ENCODE results near the gene HSPA12B. TPM values are rescaled to one million over a fixed set of nuclear protein-coding genes. Genes with fewer than 3 reads are reported as not detected.

The HSPA12B gene
- total and polyA plus RNA-seq, 3 experiments from 2014 or later, result not detected

- Mint-ChIP-seq H3K27me3 (peaks cover 4 to 36% of the 10 kb centered on the region in 2 donors), H3K9me3 (no peaks in the 10 kb centered on the region), H3K36me3 (peaks cover 0 to under 1% (median 0%) of the 10 kb centered on the region in 3 donors), H3K27ac (no peak overlapping the region), H3K4me1 (peaks cover 17 to 28% (median 18%) of the 10 kb centered on the region in 3 donors), H3K4me3 (no peak overlapping the region)
- no peaks in the 10 kb centered on the region for H3K27me3 ChIP-seq (ENCODE audit: insufficient read depth, low read length, poor library complexity, severe bottlenecking)
- H3K36me3 ChIP-seq (ENCODE audit: insufficient read depth, low read length), result no peaks in the 10 kb centered on the region
- ChIA-PET POLR2A (interaction anchor here (0.5 kb wide), 1 partner anchor 106 kb away, joined by 3 read pairs; no protein-coding TSS in a partner anchor), CTCF (interaction anchor here (1.1 to 1.3 kb wide), 2 partner anchors 9 to 12 kb away, joined by 3 read pairs; no protein-coding TSS in a partner anchor)
- no peak for DNase-seq
- no peak overlapping the region for H3K27ac ChIP-seq (ENCODE audit: low read depth, low read length)
- peaks cover 5% of the 10 kb centered on the region for H3K4me1 ChIP-seq (ENCODE audit: insufficient read depth, low read length)
- H3K9me3 ChIP-seq (ENCODE audit: low read length), result no peaks in the 10 kb centered on the region
- H3K4me3 ChIP-seq (ENCODE audit: low read length), result no peak overlapping the region
These were observed 15.6 kb downstream of the HSPA12B start for GRCh38 chr20:3748073-3748472.

- Mint-ChIP-seq H3K36me3 (peaks cover 0 to 3% (median 0%) of the 10 kb centered on the region in 3 donors), H3K27me3 (peaks cover 4 to 35% of the 10 kb centered on the region in 2 donors), H3K4me3 (no peak overlapping the region), H3K9me3 (no peaks in the 10 kb centered on the region), H3K4me1 (peaks cover 17 to 29% (median 19%) of the 10 kb centered on the region in 3 donors), H3K27ac (no peak overlapping the region)
- Histone ChIP-seq H3K9me3 (ENCODE audit: low read length) (no peaks in the 10 kb centered on the region), H3K36me3 (ENCODE audit: insufficient read depth, low read length) (no peaks in the 10 kb centered on the region), H3K27ac (ENCODE audit: low read depth, low read length) (no peak overlapping the region), H3K27me3 (ENCODE audit: insufficient read depth, low read length, poor library complexity, severe bottlenecking) (no peaks in the 10 kb centered on the region), H3K4me1 (ENCODE audit: insufficient read depth, low read length) (peaks cover 5% of the 10 kb centered on the region), H3K4me3 (ENCODE audit: low read length) (no peak overlapping the region)
- DNase-seq, result peak in 1 of 5 donors; percentile 28
- POLR2A ChIA-PET, result no interaction called here
- CTCF ChIA-PET, result interaction anchor here (1.1 to 1.3 kb wide), 3 partner anchors 8 to 29 kb away, joined by 3 read pairs; no protein-coding TSS in a partner anchor
These were observed 16.7 kb downstream of the HSPA12B start for GRCh38 chr20:3749087-3749688.

GRCh38 chr20:3749689-3750531 lies 17.4 kb downstream of the HSPA12B start:
- Mint-ChIP-seq H3K27me3 (peaks cover 4 to 28% of the 10 kb centered on the region in 2 donors), H3K4me3 (no peak overlapping the region), H3K27ac (no peak overlapping the region), H3K36me3 (peaks cover 0 to 5% (median 0%) of the 10 kb centered on the region in 3 donors), H3K4me1 (peaks cover 10 to 22% (median 13%) of the 10 kb centered on the region in 3 donors), H3K9me3 (no peaks in the 10 kb centered on the region)
- ChIA-PET CTCF (interaction anchor here (1.1 to 1.5 kb wide), 4 partner anchors 15 to 105 kb away, joined by 3 to 5 read pairs (median 3); no protein-coding TSS in a partner anchor), POLR2A (no interaction called here)
- H3K9me3 ChIP-seq (ENCODE audit: low read length), result no peaks in the 10 kb centered on the region
- no peaks in the 10 kb centered on the region for H3K36me3 ChIP-seq (ENCODE audit: insufficient read depth, low read length)
- no peak overlapping the region for H3K27ac ChIP-seq (ENCODE audit: low read depth, low read length)
- H3K4me1 ChIP-seq (ENCODE audit: insufficient read depth, low read length), result no peaks in the 10 kb centered on the region
- H3K4me3 ChIP-seq (ENCODE audit: low read length), result no peak overlapping the region
- H3K27me3 ChIP-seq (ENCODE audit: insufficient read depth, low read length, poor library complexity, severe bottlenecking), result no peaks in the 10 kb centered on the region
- peak in 3 of 5 donors; percentile 12 to 35 (median 13) for DNase-seq

GRCh38 chr20:3751305-3751674 lies 18.8 kb downstream of the HSPA12B start:
- Mint-ChIP-seq H3K4me3 (peak overlapping the region in 2 of 7 donors; percentile 39 to 61), H3K27ac (no peak overlapping the region), H3K27me3 (peaks cover 4 to 18% of the 10 kb centered on the region in 2 donors), H3K4me1 (peaks cover 6 to 18% (median 11%) of the 10 kb centered on the region in 3 donors), H3K9me3 (no peaks in the 10 kb centered on the region), H3K36me3 (peaks cover 0 to 10% (median 2%) of the 10 kb centered on the region in 3 donors)
- POLR2A ChIA-PET, result no interaction called here
- H3K36me3 ChIP-seq (ENCODE audit: insufficient read depth, low read length), result no peaks in the 10 kb centered on the region
- no peak overlapping the region for H3K27ac ChIP-seq (ENCODE audit: low read depth, low read length)
- no peaks in the 10 kb centered on the region for H3K9me3 ChIP-seq (ENCODE audit: low read length)
- H3K4me1 ChIP-seq (ENCODE audit: insufficient read depth, low read length), result no peaks in the 10 kb centered on the region
- CTCF ChIA-PET, result interaction anchor here (0.8 to 2.2 kb wide), 6 partner anchors 16 to 334 kb away, joined by 3 to 7 read pairs (median 4); partner anchors contain the start of genes ADISSP and AP5S1
- no peak for DNase-seq
- H3K27me3 ChIP-seq (ENCODE audit: insufficient read depth, low read length, poor library complexity, severe bottlenecking), result no peaks in the 10 kb centered on the region
- H3K4me3 ChIP-seq (ENCODE audit: low read length), result no peak overlapping the region

GRCh38 chr20:3751675-3752385 lies 19.3 kb downstream of the HSPA12B start:
- H3K27me3 ChIP-seq (ENCODE audit: insufficient read depth, low read length, poor library complexity, severe bottlenecking), result no peaks in the 10 kb centered on the region
- H3K27ac ChIP-seq (ENCODE audit: low read depth, low read length), result no peak overlapping the region
- peak overlapping the region in 5 of 7 donors; percentile 26 to 80 (median 73) for H3K4me3 Mint-ChIP-seq
- H3K36me3 ChIP-seq (ENCODE audit: insufficient read depth, low read length), result no peaks in the 10 kb centered on the region
- peak; percentile 35 to 61 (median 49) for DNase-seq
- peaks cover 4 to 14% of the 10 kb centered on the region in 2 donors for H3K27me3 Mint-ChIP-seq
- no peaks in the 10 kb centered on the region for H3K9me3 Mint-ChIP-seq
- ChIA-PET CTCF (interaction anchor here (0.8 to 2.2 kb wide), 7 partner anchors 16 to 334 kb away, joined by 3 to 14 read pairs (median 5); partner anchors contain the start of genes ADISSP, AP5S1 and CENPB), POLR2A (no interaction called here)
- peaks cover 0 to 12% (median 3%) of the 10 kb centered on the region in 3 donors for H3K36me3 Mint-ChIP-seq
- peak overlapping the region in 2 of 8 donors; percentile 78 to 88 for H3K27ac Mint-ChIP-seq
- H3K4me1 ChIP-seq (ENCODE audit: insufficient read depth, low read length), result no peaks in the 10 kb centered on the region
- H3K9me3 ChIP-seq (ENCODE audit: low read length), result no peaks in the 10 kb centered on the region
- no peak overlapping the region for H3K4me3 ChIP-seq (ENCODE audit: low read length)
- peaks cover 6 to 18% (median 11%) of the 10 kb centered on the region in 3 donors for H3K4me1 Mint-ChIP-seq

- POLR2A ChIA-PET, result no interaction called here
- H3K27ac Mint-ChIP-seq, result peak overlapping the region in 3 of 8 donors; percentile 74 to 88 (median 78)
These were observed 19.9 kb downstream of the HSPA12B start for GRCh38 chr20:3752386-3752759.

GRCh38 chr20:3753098-3753497 lies 20.6 kb downstream of the HSPA12B start:
- no peak overlapping the region for H3K4me3 ChIP-seq (ENCODE audit: low read length)
- ChIA-PET POLR2A (interaction anchor here (0.5 to 0.9 kb wide), 2 partner anchors 36 to 331 kb away, joined by 3 to 4 read pairs; no protein-coding TSS in a partner anchor), CTCF (interaction anchor here (0.7 to 2.2 kb wide), 14 partner anchors 8 to 340 kb away, joined by 3 to 14 read pairs (median 4); partner anchors contain the start of genes ADISSP, AP5S1 and CENPB)
- no peaks in the 10 kb centered on the region for H3K27me3 ChIP-seq (ENCODE audit: insufficient read depth, low read length, poor library complexity, severe bottlenecking)
- Mint-ChIP-seq H3K27me3 (peaks cover 0 to 4% of the 10 kb centered on the region in 2 donors), H3K4me3 (no peak overlapping the region), H3K4me1 (peaks cover 6 to 18% (median 11%) of the 10 kb centered on the region in 3 donors), H3K9me3 (no peaks in the 10 kb centered on the region), H3K27ac (peak overlapping the region in 2 of 8 donors; percentile 4 to 66), H3K36me3 (peaks cover 0 to 19% (median 5%) of the 10 kb centered on the region in 3 donors)
- DNase-seq, result peak; percentile 42 to 65 (median 46)
- H3K36me3 ChIP-seq (ENCODE audit: insufficient read depth, low read length), result no peaks in the 10 kb centered on the region
- H3K9me3 ChIP-seq (ENCODE audit: low read length), result no peaks in the 10 kb centered on the region
- H3K27ac ChIP-seq (ENCODE audit: low read depth, low read length), result no peak overlapping the region
- H3K4me1 ChIP-seq (ENCODE audit: insufficient read depth, low read length), result no peaks in the 10 kb centered on the region

More at GRCh38 chr20:3752386-3752759, 19.9 kb downstream of the HSPA12B start:
- CTCF ChIA-PET, result interaction anchor here (0.7 to 2.2 kb wide), 12 partner anchors 8 to 341 kb away, joined by 3 to 14 read pairs (median 4); partner anchors contain the start of genes ADISSP and CENPB
- Mint-ChIP-seq H3K4me3 (peak overlapping the region in 6 of 7 donors; percentile 26 to 80 (median 65)), H3K27me3 (peaks cover 4 to 9% of the 10 kb centered on the region in 2 donors), H3K9me3 (no peaks in the 10 kb centered on the region), H3K4me1 (peaks cover 6 to 18% (median 11%) of the 10 kb centered on the region in 3 donors), H3K36me3 (peaks cover 0 to 14% (median 3%) of the 10 kb centered on the region in 3 donors)
- no peak for DNase-seq
- Histone ChIP-seq H3K36me3 (ENCODE audit: insufficient read depth, low read length) (no peaks in the 10 kb centered on the region), H3K9me3 (ENCODE audit: low read length) (no peaks in the 10 kb centered on the region), H3K4me3 (ENCODE audit: low read length) (no peak overlapping the region), H3K27me3 (ENCODE audit: insufficient read depth, low read length, poor library complexity, severe bottlenecking) (no peaks in the 10 kb centered on the region), H3K4me1 (ENCODE audit: insufficient read depth, low read length) (no peaks in the 10 kb centered on the region), H3K27ac (ENCODE audit: low read depth, low read length) (no peak overlapping the region)
